Activated CD4-positive, alpha-beta memory T cell treated with anti-CD3 and anti-CD28 coated beads, Interleukin-2, amount 10 ng/mL, durations not matched to agents 7 days and 5 days (primary cell): ENCODE measurements around the gene PIN1. TPM values are rescaled to one million over a fixed set of nuclear protein-coding genes. Genes with fewer than 3 reads are reported as not detected.
"Not testable (repeated sequence)": the region's sequence is repeated elsewhere in the genome, so short reads cannot be mapped to it uniquely, and the experiment has no call there.

ENCODE experiments used
- CTCF ChIA-PET: fragments of 350-600 bp; sonication (Branson Sonifier 250); formaldehyde crosslinking; loops from one replicate; lab custom pipeline; 2021; ENCODE audit warnings: antibody characterized with exemption, inconsistent platforms; lab: Charles Lee
- POLR2A ChIA-PET: fragments of 350-600 bp; sonication (Branson Sonifier 250); formaldehyde crosslinking; loops from one replicate; lab custom pipeline; 2021; ENCODE audit warnings: antibody characterized with exemption; lab: Charles Lee
- DNase-seq: peaks from one replicate; pipeline ENCODE4 v3.0.0-alpha.2; 2020
- H3K27ac Mint-ChIP-seq: one replicate; pipeline ENCODE4 v1.8.0; 2021; ENCODE audit warnings: mild to moderate bottlenecking, mixed read lengths
- H3K27me3 Mint-ChIP-seq: one replicate; pipeline ENCODE4 v1.8.0; 2021; ENCODE audit warnings: mixed read lengths
- H3K36me3 Mint-ChIP-seq: one replicate; pipeline ENCODE4 v1.8.0; 2021; ENCODE audit warnings: low read depth, mixed read lengths
- H3K4me1 Mint-ChIP-seq: one replicate; pipeline ENCODE4 v1.8.0; 2021; ENCODE audit warnings: mixed read lengths
- H3K4me3 Mint-ChIP-seq: one replicate; pipeline ENCODE4 v1.8.0; 2021; ENCODE audit warnings: mild to moderate bottlenecking, mixed read lengths
- H3K9me3 Mint-ChIP-seq: one replicate; pipeline ENCODE4 v1.8.0; 2021; ENCODE audit warnings: mixed read lengths
- total RNA-seq, 2 experiments: library from RNA; stranded (reverse); gene quantifications; one replicate each; pipeline ENCODE4 v1.2.3, GENCODE V29; 2021

The PIN1 gene
- total RNA-seq, 2 experiments from 2014 or later: 96.0 to 97.0 TPM

- Mint-ChIP-seq H3K27ac (peak overlapping the region; percentile 74), H3K4me3 (no peak overlapping the region), H3K36me3 (no peaks in the 10 kb centered on the region), H3K9me3 (no peaks in the 10 kb centered on the region), H3K4me1 (peaks cover 32% of the 10 kb centered on the region), H3K27me3 (no peaks in the 10 kb centered on the region)
- DNase-seq: peak; percentile 90
- CTCF ChIA-PET: interaction anchor here (0.6 to 2.8 kb wide), 9 partner anchors 8 to 591 kb away, joined by 3 to 11 read pairs (median 5); partner anchors contain the start of genes ZNF121, ZNF561, ZNF699 and ZNF846
- POLR2A ChIA-PET: interaction anchor here (0.9 to 1.3 kb wide), 3 partner anchors 22 to 170 kb away, joined by 3 to 4 read pairs (median 4); partner anchors contain the start of gene UBL5
Measured at GRCh38 chr19:9796113-9796773, 38.9 kb upstream of the PIN1 start.

- H3K36me3 Mint-ChIP-seq: no peaks in the 10 kb centered on the region
- ChIA-PET POLR2A (interaction anchor here (1.3 to 2.3 kb wide), 3 partner anchors 21 to 489 kb away, joined by 3 to 11 read pairs (median 7); partner anchors contain the start of genes FBXL12, UBL5 and ZNF699), CTCF (interaction anchor here (0.7 to 2.5 kb wide), 3 partner anchors 180 to 213 kb away, joined by 3 to 6 read pairs (median 3); no protein-coding TSS in a partner anchor)
- H3K4me1 Mint-ChIP-seq: peaks cover 28% of the 10 kb centered on the region
- no peak overlapping the region for H3K4me3 Mint-ChIP-seq
- H3K9me3 Mint-ChIP-seq: no peaks in the 10 kb centered on the region
- no peaks in the 10 kb centered on the region for H3K27me3 Mint-ChIP-seq
- DNase-seq: no peak
- no peak overlapping the region for H3K27ac Mint-ChIP-seq
Measured at GRCh38 chr19:9797871-9798270, 37.2 kb upstream of the PIN1 start.

DNA sequence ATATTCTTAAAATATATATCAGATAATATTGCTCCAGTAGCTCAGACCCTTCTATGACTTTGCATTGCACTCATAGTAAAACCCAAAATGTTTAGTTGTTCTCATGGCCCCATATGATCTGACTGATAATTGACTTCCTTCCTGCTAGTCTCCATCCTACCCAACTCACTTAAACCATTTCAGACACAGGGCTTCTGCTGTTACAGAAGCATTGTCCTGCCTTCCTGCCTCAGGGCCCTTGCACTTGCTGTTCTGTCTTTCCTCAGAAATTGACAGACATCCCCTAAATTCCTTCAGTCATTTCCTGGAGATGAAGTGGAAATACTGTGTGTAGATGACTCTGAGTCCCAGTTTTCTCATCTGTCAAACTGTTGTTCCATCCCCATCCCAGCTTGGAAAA lies 36.0 kb upstream of the PIN1 start:
- Mint-ChIP-seq H3K4me1 (peaks cover 24% of the 10 kb centered on the region), H3K9me3 (no peaks in the 10 kb centered on the region), H3K27ac (peak overlapping the region; percentile 3), H3K4me3 (no peak overlapping the region), H3K36me3 (no peaks in the 10 kb centered on the region), H3K27me3 (no peaks in the 10 kb centered on the region)
- DNase-seq: no peak
- POLR2A ChIA-PET: interaction anchor here (0.8 to 2.3 kb wide), 4 partner anchors 19 to 490 kb away, joined by 3 to 11 read pairs (median 5); partner anchors contain the start of genes FBXL12, UBL5, ZNF121 and ZNF699
- CTCF ChIA-PET: interaction anchor here (1.1 to 2.5 kb wide), 5 partner anchors 31 to 214 kb away, joined by 3 to 8 read pairs (median 5); partner anchors contain the start of gene ZNF846

GRCh38 chr19:9801976-9802375 lies 33.1 kb upstream of the PIN1 start:
- Mint-ChIP-seq H3K36me3 (no peaks in the 10 kb centered on the region), H3K4me1 (peaks cover 17% of the 10 kb centered on the region), H3K9me3 (no peaks in the 10 kb centered on the region), H3K27ac (no peak overlapping the region), H3K4me3 (no peak overlapping the region), H3K27me3 (no peaks in the 10 kb centered on the region)
- no peak for DNase-seq
- ChIA-PET POLR2A (no interaction called here), CTCF (interaction anchor here (0.7 kb wide), 1 partner anchor 1148 kb away, joined by 4 read pairs; no protein-coding TSS in a partner anchor)

DNA sequence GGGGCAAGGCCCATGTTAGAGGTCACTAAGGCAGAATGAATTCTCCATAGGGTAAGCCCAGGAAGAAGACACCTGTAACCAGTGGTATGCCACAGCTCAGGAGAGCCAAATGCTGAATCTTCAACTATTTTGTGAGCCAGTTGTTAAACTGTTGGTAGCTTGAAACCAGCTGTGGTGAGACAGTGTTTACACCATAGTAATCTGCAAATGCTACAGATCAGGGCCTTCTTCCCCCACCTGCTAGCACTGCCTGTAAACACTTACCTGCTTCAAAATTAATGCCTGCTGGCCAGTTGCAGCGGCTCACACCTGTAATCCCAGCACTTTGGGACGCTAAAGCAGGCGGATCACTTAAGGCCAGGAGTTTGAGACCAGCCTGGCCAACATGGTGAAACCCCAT lies 28.3 kb upstream of the PIN1 start:
- Mint-ChIP-seq H3K9me3 (no peaks in the 10 kb centered on the region), H3K36me3 (peaks cover 17% of the 10 kb centered on the region), H3K27me3 (no peaks in the 10 kb centered on the region), H3K4me3 (no peak overlapping the region), H3K4me1 (peaks cover 3% of the 10 kb centered on the region), H3K27ac (no peak overlapping the region)
- CTCF ChIA-PET: interaction anchor here (0.9 kb wide), 1 partner anchor 11 kb away, joined by 4 read pairs; no protein-coding TSS in a partner anchor
- DNase-seq: no peak
- POLR2A ChIA-PET: no interaction called here

DNA sequence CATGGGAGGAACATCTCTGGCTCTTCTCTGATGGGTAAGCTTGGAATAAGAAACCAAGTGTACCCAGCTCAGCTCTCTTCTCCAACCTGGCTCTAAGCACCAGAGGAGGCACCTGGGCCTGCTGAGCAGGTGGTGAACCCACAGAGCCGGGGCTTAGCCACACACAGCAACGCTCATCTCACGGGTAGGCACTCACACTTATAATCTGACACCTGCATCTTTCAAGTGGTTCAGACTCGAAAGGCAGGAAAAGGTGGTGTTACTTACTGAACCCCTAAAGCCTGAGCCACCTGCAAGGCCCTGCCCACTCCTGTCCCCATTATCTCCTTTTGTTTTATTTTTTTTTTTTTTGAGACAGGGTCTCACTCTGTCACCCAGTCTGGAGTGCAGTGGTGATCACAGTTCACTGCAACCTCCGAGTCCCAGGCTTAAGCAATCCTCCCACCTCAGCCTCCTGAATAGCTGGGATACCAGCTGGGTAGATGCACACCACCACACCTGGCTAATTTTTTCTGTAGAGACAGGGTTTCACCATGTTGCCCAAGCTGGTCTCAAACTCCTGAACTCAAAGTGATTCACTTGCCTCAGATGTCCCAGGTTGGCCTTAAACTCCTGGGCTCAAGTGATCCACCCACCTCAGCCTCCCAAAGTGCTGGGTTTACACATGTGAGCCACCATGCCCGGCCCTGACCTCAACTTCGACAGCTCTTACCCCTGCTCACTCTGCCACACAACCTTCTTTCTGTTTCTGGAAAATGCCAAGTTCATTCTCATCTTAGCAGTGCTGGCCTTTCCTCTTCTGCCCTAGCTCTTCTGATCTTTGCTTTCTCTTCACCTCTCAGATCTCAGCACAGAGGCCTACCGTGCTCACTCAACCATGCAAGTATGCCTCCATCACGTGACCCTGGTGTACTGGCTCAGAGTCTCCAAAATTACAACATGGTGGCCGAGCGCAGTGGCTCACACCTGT lies 26.0 kb upstream of the PIN1 start:
- DNase-seq: no peak
- no peak overlapping the region for H3K27ac Mint-ChIP-seq
- peaks cover 24% of the 10 kb centered on the region for H3K36me3 Mint-ChIP-seq
- CTCF ChIA-PET: interaction anchor here (1.7 kb wide), 1 partner anchor 183 kb away, joined by 5 read pairs; no protein-coding TSS in a partner anchor
- POLR2A ChIA-PET: interaction anchor here (1.5 kb wide), 1 partner anchor 9 kb away, joined by 8 read pairs; the partner anchor contains the start of gene FBXL12
- no peak overlapping the region for H3K4me3 Mint-ChIP-seq
- peaks cover 3% of the 10 kb centered on the region for H3K4me1 Mint-ChIP-seq
- H3K27me3 Mint-ChIP-seq: no peaks in the 10 kb centered on the region
- H3K9me3 Mint-ChIP-seq: peaks cover 3% of the 10 kb centered on the region

- CTCF ChIA-PET: no interaction called here
- H3K4me3 Mint-ChIP-seq: no peak overlapping the region
- peaks cover 37% of the 10 kb centered on the region for H3K36me3 Mint-ChIP-seq
- no peaks in the 10 kb centered on the region for H3K27me3 Mint-ChIP-seq
- H3K9me3 Mint-ChIP-seq: peaks cover 16% of the 10 kb centered on the region
- peaks cover 3% of the 10 kb centered on the region for H3K4me1 Mint-ChIP-seq
- POLR2A ChIA-PET: no interaction called here
- DNase-seq: no peak
- H3K27ac Mint-ChIP-seq: no peak overlapping the region
Measured at GRCh38 chr19:9811139-9811538, 24.0 kb upstream of the PIN1 start.

DNA sequence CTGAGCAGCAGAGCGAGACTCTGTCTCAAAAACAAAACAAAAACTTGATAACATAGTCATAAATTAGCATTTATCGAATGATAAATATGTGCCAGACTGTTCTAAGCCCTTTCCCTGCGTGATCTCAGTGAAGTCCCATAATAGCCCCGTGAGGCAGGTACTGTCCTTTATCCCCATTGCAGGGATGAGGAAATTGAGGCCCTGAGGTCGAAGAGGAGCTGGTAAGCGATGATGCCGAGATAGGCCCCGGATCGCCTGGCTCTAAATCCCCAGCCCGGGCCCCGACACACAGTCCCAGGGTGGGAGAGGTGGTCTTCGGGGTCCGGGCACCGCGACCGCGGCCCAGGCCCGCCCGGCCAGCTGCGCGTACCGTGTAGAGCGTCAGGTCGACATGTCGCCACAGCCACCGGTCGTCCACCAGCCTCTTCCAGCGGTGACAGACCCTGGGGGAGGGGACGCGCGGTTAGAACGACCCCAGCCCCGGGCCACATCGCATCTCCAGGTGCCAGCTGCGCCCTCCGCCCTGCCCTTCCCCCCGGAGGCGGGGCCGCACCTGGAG lies 16.9 kb upstream of the PIN1 start:
- CTCF ChIA-PET: interaction anchor here (0.5 to 1.1 kb wide), 2 partner anchors 9 to 235 kb away, joined by 3 read pairs; no protein-coding TSS in a partner anchor
- peak overlapping the region; percentile 93 for H3K27ac Mint-ChIP-seq
- peak overlapping the region; percentile 88 for H3K4me3 Mint-ChIP-seq
- H3K9me3 Mint-ChIP-seq: peaks cover 24% of the 10 kb centered on the region
- DNase-seq: no peak
- POLR2A ChIA-PET: interaction anchor here (0.7 to 2.0 kb wide), 11 partner anchors 9 to 235 kb away, joined by 3 to 22 read pairs (median 5); partner anchors contain the start of genes PIN1, UBL5 and ZNF846
- H3K27me3 Mint-ChIP-seq: no peaks in the 10 kb centered on the region
- peaks cover 35% of the 10 kb centered on the region for H3K36me3 Mint-ChIP-seq
- peaks cover 32% of the 10 kb centered on the region for H3K4me1 Mint-ChIP-seq

DNA sequence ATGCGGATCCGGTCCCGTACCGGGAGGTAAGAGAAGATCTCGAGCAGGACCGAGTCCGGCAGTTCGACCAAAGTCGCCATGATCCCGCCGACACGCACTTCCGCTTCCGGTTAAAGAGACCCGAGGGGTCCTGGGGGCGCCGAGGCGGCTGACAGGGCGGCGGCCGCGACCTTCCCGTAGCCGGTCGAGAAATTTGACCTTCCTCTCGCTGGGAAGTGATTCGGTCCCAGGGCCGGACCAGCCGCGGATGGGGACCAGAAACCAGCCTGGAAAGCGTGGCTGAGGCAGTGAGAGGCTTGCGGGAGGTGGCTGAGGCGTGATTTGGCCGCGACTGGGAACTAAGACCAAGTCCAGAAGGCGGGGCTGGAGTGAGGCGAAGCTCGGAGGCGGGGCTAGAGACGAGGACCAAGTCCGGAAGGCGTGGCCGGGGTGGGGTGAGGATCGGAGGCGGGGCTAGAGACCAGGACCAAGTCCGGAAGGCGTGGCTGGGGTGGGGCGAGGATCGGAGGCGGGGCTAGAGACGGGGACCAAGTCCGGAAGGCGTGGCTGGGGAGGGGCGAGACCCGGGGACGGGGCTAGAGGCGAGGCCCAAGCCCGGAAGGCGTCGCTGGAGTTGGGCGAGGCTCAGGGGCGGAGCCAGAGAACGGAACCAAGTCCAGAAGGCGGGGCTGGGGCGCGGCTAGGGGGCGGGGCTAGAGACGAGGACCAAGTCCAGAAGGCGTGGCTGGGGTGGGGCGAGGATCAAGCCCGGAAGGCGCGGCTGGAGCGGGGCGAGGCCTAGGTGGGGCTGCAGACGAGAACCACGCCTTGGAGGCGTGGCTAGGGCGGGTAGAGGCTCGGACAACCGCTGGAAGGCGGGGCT lies 16.2 kb upstream of the PIN1 start, which contains the start of gene FBXL12:
Gene FBXL12, minus strand, starts transcription at position 346 of the 862 bp plus-strand sequence. Its CDS starts 266 bp downstream, at position 80.
- Mint-ChIP-seq H3K27me3 (no peaks in the 10 kb centered on the region), H3K4me1 (peaks cover 34% of the 10 kb centered on the region), H3K9me3 (peaks cover 22% of the 10 kb centered on the region), H3K4me3 (peak within 1 kb of the TSS; percentile 88), H3K27ac (peak within 1 kb of the TSS; percentile 93), H3K36me3 (peaks cover 32% of the 10 kb centered on the region)
- peak; percentile 100 for DNase-seq
- ChIA-PET CTCF (interaction anchor here (0.5 to 1.1 kb wide), 2 partner anchors 8 to 235 kb away, joined by 3 read pairs; no protein-coding TSS in a partner anchor), POLR2A (interaction anchor here (0.9 to 2.0 kb wide), 10 partner anchors 8 to 235 kb away, joined by 3 to 22 read pairs (median 6); partner anchors contain the start of genes PIN1, UBL5 and ZNF846)

DNA sequence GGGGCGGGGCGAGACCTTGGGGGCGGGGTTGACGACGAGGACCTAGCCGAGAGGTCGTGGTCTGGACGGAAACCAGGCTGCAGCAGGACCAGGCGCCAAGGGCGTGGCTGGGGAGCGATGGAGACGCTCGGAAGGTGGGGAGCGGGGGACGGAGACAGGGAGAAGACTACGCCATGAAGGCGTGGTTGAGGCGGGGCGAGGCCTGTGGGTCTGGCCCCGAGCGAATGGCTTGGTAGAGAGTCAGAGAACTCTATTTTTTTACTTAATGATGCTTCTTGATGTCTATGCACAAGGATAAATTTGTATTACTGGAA lies 15.6 kb upstream of the PIN1 start:
- Mint-ChIP-seq H3K36me3 (peaks cover 29% of the 10 kb centered on the region), H3K4me1 (peaks cover 34% of the 10 kb centered on the region), H3K4me3 (peak overlapping the region; percentile 88), H3K27ac (peak overlapping the region; percentile 93), H3K9me3 (peaks cover 21% of the 10 kb centered on the region), H3K27me3 (no peaks in the 10 kb centered on the region)
- no peak for DNase-seq
- CTCF ChIA-PET: no interaction called here
- POLR2A ChIA-PET: interaction anchor here (1.0 to 2.0 kb wide), 7 partner anchors 8 to 200 kb away, joined by 3 to 22 read pairs (median 10); partner anchors contain the start of genes UBL5 and ZNF846

DNA sequence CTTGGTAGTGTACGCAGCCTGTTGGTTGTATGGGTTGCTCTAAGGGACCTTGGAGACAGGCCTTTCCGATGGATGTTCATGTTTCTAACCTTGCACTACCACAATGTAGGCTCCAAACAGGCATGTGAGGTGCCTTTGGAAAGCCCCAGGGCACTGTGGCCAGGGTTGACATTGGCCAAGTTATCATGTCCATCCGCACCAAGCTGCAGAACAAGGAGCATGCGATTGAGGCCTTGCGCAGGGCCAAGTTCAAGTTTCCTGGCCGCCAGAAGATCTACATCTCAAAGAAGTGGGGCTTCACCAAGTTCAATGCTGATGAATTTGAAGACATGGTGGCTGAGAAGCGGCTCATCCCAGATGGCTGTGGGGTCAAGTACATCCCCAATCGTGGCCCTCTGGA lies 15.1 kb upstream of the PIN1 start:
- Mint-ChIP-seq H3K4me3 (peak overlapping the region; percentile 88), H3K36me3 (peaks cover 24% of the 10 kb centered on the region), H3K27ac (peak overlapping the region; percentile 93), H3K9me3 (peaks cover 17% of the 10 kb centered on the region), H3K4me1 (peaks cover 34% of the 10 kb centered on the region)
- CTCF ChIA-PET, H3K27me3 Mint-ChIP-seq, DNase-seq: not testable (repeated sequence)
- POLR2A ChIA-PET: interaction anchor here (1.6 kb wide), 1 partner anchor 16 kb away, joined by 4 read pairs; no protein-coding TSS in a partner anchor
